ENCODE data around the gene PSD. TPM values are rescaled to one million over a fixed set of nuclear protein-coding genes. Genes with fewer than 3 reads are reported as not detected.

The PSD gene
- total RNA-seq, 1 experiment from 2014 or later = 0.29 TPM

- no peak for DNase-seq (ENCODE audit: low read depth)
Observed at GRCh38 chr10:102404361-102405107, 14.1 kb downstream of the PSD start.

- DNase-seq (ENCODE audit: low read depth) = no peak
Observed at GRCh38 chr10:102403115-102403514, 15.5 kb downstream of the PSD start.

GRCh38 chr10:102402512-102402896 lies 16.1 kb downstream of the PSD start:
- no peak for DNase-seq (ENCODE audit: low read depth)

GRCh38 chr10:102401735-102402511 lies 16.7 kb downstream of the PSD start:
- DNase-seq (ENCODE audit: low read depth) = peak; percentile 68

GRCh38 chr10:102401342-102401654 lies 17.3 kb downstream of the PSD start:
- DNase-seq (ENCODE audit: low read depth) = no peak

- DNase-seq (ENCODE audit: low read depth) = no peak
Observed at GRCh38 chr10:102400598-102401341, 17.8 kb downstream of the PSD start.

- no peak for DNase-seq (ENCODE audit: low read depth)
Observed at GRCh38 chr10:102400076-102400475, 18.5 kb downstream of the PSD start.

GRCh38 chr10:102399217-102400021 lies 19.2 kb downstream of the PSD start:
- DNase-seq (ENCODE audit: low read depth) = peak; percentile 89

GRCh38 chr10:102398172-102399020 lies 20.2 kb downstream of the PSD start:
- no peak for DNase-seq (ENCODE audit: low read depth)

GRCh38 chr10:102397222-102398171 lies 21.1 kb downstream of the PSD start:
- no peak for DNase-seq (ENCODE audit: low read depth)

- DNase-seq (ENCODE audit: low read depth) = no peak
Observed at GRCh38 chr10:102396730-102397151, 21.8 kb downstream of the PSD start.

- no peak for DNase-seq (ENCODE audit: low read depth)
Observed at GRCh38 chr10:102396317-102396650, 22.3 kb downstream of the PSD start.

- peak; percentile 90 for DNase-seq (ENCODE audit: low read depth)
Observed at GRCh38 chr10:102395400-102396316, 22.9 kb downstream of the PSD start, which contains the start of gene NFKB2. NFKB2 (plus strand) TSS chr10:102395705; CDS start chr10:102395960, 255 bp downstream.

GRCh38 chr10:102394801-102395399 lies 23.7 kb downstream of the PSD start:
- peak; percentile 61 for DNase-seq (ENCODE audit: low read depth)

GRCh38 chr10:102394079-102394800 lies 24.3 kb downstream of the PSD start:
- DNase-seq (ENCODE audit: low read depth) = peak; percentile 93

GRCh38 chr10:102393411-102394078 lies 25.0 kb downstream of the PSD start:
- no peak for DNase-seq (ENCODE audit: low read depth)

GRCh38 chr10:102392306-102392705 lies 26.3 kb downstream of the PSD start:
- DNase-seq (ENCODE audit: low read depth) = no peak

Data from Daoy (cell line).